HG02840 (cell line): ENCODE measurements around the gene DUSP6.

Experiments used
- ATAC-seq: cut with Tn5 transposase; IDR thresholded peaks from one replicate; pipeline ENCODE4 v1.9.1; 2021; ENCODE audit warnings: mild to moderate bottlenecking, moderate library complexity, moderate number of reproducible peaks; ENCODE audit not compliant: unreplicated experiment, low FRiP score

Gene DUSP6

GRCh38 chr12:89376202-89376529, 23.9 kb upstream of the DUSP6 start:
- ATAC-seq, result no peak

- ATAC-seq, result no peak
Observed at GRCh38 chr12:89373763-89374572, 21.7 kb upstream of the DUSP6 start.

GRCh38 chr12:89372584-89373370, 20.5 kb upstream of the DUSP6 start:
- ATAC-seq, result no peak

- no peak for ATAC-seq
Observed at GRCh38 chr12:89370850-89371249, 18.5 kb upstream of the DUSP6 start.

GRCh38 chr12:89370421-89370831, 18.1 kb upstream of the DUSP6 start:
- ATAC-seq, result no peak

- no peak for ATAC-seq
Observed at GRCh38 chr12:89369166-89369565, 16.9 kb upstream of the DUSP6 start.

- no peak for ATAC-seq
Observed at GRCh38 chr12:89368391-89368790, 16.1 kb upstream of the DUSP6 start.

- ATAC-seq, result no peak
Observed at GRCh38 chr12:89366676-89367364, 14.5 kb upstream of the DUSP6 start.

- no peak for ATAC-seq
Observed at GRCh38 chr12:89364631-89365030, 12.3 kb upstream of the DUSP6 start.

GRCh38 chr12:89364058-89364457, 11.8 kb upstream of the DUSP6 start:
- no peak for ATAC-seq

GRCh38 chr12:89363582-89363981, 11.3 kb upstream of the DUSP6 start:
- ATAC-seq, result no peak

GRCh38 chr12:89363084-89363483, 10.8 kb upstream of the DUSP6 start:
- no peak for ATAC-seq

GRCh38 chr12:89359615-89360014, 7.3 kb upstream of the DUSP6 start:
- no peak for ATAC-seq

- ATAC-seq, result no peak
Observed at GRCh38 chr12:89358805-89359204, 6.5 kb upstream of the DUSP6 start.

GRCh38 chr12:89357297-89357730, 5.0 kb upstream of the DUSP6 start:
- ATAC-seq, result no peak

- ATAC-seq, result no peak
Observed at GRCh38 chr12:89356069-89356665, 3.9 kb upstream of the DUSP6 start.

GRCh38 chr12:89355243-89356068, 3.2 kb upstream of the DUSP6 start:
- no peak for ATAC-seq

- no peak for ATAC-seq
Observed at GRCh38 chr12:89354612-89355067, 2.3 kb upstream of the DUSP6 start.

- no peak for ATAC-seq
Observed at GRCh38 chr12:89353823-89354611, 1.7 kb upstream of the DUSP6 start.
